Endometrial microvascular endothelial cells (primary cell): ENCODE data around the gene ASB13. TPM values are rescaled to one million over a fixed set of nuclear protein-coding genes. Genes with fewer than 3 reads are reported as not detected.
"Not testable (repeated sequence)": the region's sequence is repeated elsewhere in the genome, so short reads cannot be mapped to it uniquely, and the experiment has no call there.

Experiments used
- in situ Hi-C: cut with HindIII; loops from 2 replicates; pipeline ENCODE4 v1.10.0; 2017; ENCODE audit warnings: low sequenced_read_pairs, low pct_unique_long_range_greater_than_20kb; ENCODE audit errors: inconsistent ontology term
- total RNA-seq: library from RNA; depleted of rRNA; stranded (reverse); fragments of >200 nt; gene quantifications from one replicate; pipeline ENCODE4 v1.2.3, GENCODE V29; 2015; ENCODE audit errors: inconsistent ontology term

ASB13 gene
- total RNA-seq, 1 donor from 2014 or later, result 10.3 TPM

GRCh38 chr10:5629303-5630111, 36.9 kb downstream of the ASB13 start:
- in situ Hi-C loops, result no loop called here

DNA sequence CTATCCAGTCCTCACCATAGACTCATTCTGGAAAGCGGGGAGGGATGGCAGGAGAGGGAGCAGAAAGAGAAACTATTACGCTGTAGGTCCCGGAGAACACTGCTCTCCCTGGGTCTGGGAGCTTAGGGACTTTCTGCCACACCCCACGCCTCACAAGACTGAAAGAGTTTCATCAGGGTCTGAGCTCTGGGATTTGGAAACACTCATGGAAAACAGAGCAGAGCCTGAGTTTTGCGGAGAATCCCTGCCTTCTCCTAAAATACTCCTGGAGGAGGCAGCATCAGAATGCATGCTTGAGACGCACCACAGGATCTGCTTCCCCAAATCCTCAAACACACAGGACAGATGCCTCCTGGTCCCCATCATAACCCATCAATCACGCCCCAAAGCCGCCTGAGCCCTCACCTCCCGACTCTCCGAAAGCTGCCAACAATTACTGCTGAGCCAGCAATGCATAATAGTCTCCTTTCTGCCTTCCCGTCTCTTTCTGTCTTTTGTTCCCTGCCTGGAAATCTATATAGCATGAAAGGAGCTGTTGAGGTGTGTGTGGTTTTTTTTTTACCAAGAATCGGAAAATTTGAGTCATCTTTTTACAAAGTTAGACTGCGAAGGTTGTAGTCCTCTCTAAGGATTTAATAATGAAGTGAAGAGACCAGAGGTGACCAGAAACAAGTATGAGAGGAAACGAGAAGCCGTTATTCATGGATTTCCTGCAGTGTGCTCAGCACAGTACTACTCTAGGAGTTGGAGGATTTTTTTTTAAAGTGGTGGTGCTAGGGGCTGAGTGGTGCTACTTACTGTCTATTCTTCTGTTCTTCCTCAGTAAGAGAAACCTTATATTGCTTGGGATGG, 37.7 kb downstream of the ASB13 start:
- in situ Hi-C loops, result no loop called here

DNA sequence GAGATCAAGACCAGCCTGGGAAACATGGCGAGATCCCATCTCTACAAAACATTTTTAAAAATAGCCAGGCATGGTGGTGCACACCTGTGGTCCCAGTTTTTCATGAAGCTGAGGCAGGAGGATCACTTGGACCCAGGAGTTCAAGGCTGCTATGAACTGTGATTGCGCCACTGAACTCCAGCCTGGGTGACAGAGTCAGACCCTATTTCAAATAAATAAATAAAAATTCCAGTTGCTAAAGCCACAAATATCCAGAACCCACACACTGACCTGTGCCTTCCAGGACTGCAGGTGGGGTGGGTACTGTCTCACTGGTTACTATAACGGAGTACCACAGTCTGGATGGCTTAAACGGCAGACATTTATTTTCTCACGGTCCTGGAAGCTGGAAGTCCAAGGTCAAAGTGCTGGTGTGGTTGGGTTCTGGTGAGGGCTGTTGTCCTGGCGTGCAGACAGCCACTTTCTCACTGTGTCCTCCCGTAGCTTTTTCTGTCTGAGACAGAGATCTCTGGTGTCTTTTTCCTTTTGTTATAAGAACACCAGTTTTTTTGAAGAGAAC, 38.8 kb downstream of the ASB13 start:
- in situ Hi-C loops, result no loop called here

DNA sequence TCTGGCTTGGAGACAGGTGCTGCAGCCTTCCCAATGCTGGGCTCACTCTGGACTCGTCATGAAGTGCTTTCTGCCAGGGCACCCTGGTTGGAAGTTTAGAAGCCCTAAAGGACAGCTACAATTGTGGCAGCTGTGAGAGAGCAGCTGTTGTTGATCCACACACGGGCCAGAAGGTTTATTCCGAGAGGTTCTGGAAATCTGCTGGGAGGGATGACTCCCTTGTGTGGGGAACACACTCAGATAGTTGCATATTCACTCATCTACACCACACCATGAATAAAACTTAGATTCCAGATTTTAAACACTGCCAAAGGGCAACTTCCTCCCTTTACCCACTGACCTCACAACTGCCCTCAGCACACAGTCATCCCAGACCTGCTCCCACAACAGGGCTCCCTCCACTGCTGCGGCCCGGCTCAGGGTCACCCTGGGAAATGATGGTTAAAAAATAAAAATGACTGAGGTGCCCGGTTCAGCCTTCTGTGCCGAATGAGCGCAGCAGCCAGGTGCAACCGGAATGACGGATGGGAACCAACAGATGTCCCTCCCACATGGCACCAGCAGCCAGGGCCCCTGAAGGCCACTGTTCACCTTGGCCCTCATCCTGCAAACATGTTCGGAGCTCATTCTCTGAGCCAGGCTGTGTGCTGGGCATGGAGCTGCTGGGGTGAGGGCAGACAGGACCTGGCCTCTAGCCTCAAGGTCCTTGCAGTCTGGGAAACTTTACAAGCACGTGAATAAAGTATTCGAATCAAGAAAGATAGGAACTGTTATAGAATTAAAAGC, 40.2 kb downstream of the ASB13 start:
- in situ Hi-C loops, result no loop called here

- in situ Hi-C loops, result no loop called here
Observed at GRCh38 chr10:5624701-5625100, 41.7 kb downstream of the ASB13 start.

- in situ Hi-C loops, result no loop called here
Observed at GRCh38 chr10:5623081-5623748, 43.2 kb downstream of the ASB13 start.

- in situ Hi-C loops, result no loop called here
Observed at GRCh38 chr10:5622186-5622960, 44.0 kb downstream of the ASB13 start.

- in situ Hi-C loops, result not testable (repeated sequence)
Observed at GRCh38 chr10:5621371-5621770, 45.0 kb downstream of the ASB13 start.

DNA sequence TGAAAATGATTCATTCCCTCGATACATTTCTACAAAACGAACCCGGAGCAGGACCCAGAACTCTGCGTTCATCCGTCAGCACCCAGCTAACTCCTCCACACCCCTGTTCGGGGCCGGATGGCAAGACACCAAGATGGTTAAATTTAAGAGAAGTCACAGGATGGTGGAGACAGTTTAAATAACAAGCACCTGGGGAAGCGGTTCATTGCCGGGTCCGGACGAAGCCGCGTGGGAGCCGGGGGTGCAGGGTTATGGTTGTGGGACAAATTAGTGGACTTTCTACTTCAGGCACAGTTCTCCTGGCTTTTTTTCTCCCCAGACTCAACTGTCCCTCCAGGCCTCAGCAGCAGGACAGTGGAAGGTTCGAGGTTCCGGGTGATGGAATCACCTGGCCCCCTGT, 45.4 kb downstream of the ASB13 start:
- in situ Hi-C loops, result no loop called here

GRCh38 chr10:5620223-5620721, 46.1 kb downstream of the ASB13 start:
- in situ Hi-C loops, result no loop called here

DNA sequence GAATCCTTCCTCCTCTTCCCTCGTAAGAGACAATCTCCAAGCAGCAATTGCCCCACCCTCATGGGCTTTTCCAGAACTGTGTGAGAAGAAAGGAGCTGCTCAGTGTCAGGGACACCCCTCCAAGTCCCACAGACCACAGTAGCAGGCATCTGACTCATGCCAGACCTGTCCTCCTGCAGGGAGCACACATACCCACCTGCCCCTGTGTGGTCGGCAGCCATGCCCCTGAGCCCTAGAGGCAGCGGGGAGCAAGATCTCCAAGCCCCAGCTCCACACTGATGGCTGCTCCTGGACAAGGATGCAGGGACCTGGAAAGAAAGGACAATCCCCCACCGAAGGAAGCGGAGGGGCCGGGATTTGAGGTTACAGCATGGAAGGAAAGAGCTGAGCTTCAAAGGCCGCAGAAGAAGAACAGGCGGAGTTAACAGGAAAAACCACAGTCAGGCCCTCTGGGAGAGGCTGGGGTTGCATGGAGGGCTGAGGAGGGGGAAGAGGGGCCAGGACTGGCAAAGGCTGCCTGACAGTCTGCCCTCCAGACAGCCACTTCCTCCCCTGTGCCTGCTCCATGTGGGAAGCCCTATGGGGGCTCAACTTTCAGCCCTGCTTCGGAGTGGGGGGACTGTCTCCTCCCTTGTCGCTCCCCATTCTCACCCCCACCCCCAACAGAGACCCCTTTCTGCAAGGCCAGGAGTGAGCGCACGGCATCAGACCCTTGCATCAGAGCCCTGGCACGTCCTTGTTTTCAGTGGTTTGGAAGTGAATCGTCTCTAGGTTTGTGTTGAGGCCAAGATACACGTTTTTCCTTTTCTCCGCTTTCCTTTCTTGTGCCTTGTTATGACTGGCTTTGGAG, 46.8 kb downstream of the ASB13 start:
- in situ Hi-C loops, result no loop called here

GRCh38 chr10:5618829-5619228, 47.6 kb downstream of the ASB13 start:
- in situ Hi-C loops, result no loop called here

- in situ Hi-C loops, result no loop called here
Observed at GRCh38 chr10:5618042-5618441, 48.4 kb downstream of the ASB13 start.

- in situ Hi-C loops, result no loop called here
Observed at GRCh38 chr10:5617521-5617920, 48.9 kb downstream of the ASB13 start.

DNA sequence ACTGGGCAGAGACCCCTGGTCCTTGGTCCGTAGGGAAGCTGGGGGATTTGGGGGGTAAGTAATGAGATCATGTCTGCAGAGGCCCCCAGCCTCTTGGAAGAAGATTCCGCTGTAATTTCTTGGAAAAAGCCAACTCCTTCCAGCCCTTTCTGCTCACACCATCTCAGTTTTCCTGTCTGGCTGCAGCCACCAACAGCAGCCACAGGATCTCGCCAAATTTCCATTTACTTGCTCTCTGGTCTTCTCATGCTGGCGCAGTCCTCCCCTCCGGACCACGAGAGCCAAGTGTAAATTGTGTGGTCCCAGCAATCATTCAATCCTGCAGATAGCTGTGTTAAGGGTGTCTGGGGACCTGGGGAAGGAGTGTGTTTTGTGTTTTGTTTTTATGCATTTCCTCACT, 49.6 kb downstream of the ASB13 start:
- in situ Hi-C loops, result no loop called here

GRCh38 chr10:5616046-5616445, 50.3 kb downstream of the ASB13 start:
- in situ Hi-C loops, result no loop called here

DNA sequence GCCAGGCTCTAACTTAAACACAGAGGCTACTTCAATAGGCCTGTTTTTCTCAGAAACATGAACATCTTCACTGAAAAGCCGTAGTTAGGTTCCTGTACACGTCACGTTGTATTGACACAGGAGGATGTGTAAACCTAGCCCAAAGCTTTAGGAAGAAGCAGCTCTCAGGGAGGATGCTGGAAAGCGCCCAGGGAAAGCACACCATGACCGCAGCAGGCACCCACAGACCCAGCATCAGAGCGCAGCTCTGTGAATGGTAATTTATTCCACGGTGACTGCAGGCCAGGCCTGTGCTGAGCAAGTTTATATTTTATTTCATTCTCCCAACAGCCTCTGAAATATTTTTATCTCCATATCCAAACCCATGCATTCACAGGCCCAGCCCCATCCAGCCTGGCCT, 51.1 kb downstream of the ASB13 start:
- in situ Hi-C loops, result no loop called here
